Stimulated activated CD4-positive, alpha-beta T cell treated with anti-CD3 and anti-CD28 coated beads, TNF-alpha, amount 100 ng/mL, for 4 hours (primary cell): ENCODE data around the gene GALM.

Experiments used
- DNase-seq, 3 experiments: peaks; one replicate each; pipeline ENCODE4 v3.0.0-alpha.2; 2020; ENCODE audit warnings: low read depth in 3 of 3

Gene GALM

GRCh38 chr2:38649176-38649728 is 16.7 kb upstream of the GALM start:
- DNase-seq: no peak

- DNase-seq: no peak
Observed at GRCh38 chr2:38650012-38650411, 15.9 kb upstream of the GALM start.

GRCh38 chr2:38650717-38651116 is 15.2 kb upstream of the GALM start:
- no peak for DNase-seq

DNA sequence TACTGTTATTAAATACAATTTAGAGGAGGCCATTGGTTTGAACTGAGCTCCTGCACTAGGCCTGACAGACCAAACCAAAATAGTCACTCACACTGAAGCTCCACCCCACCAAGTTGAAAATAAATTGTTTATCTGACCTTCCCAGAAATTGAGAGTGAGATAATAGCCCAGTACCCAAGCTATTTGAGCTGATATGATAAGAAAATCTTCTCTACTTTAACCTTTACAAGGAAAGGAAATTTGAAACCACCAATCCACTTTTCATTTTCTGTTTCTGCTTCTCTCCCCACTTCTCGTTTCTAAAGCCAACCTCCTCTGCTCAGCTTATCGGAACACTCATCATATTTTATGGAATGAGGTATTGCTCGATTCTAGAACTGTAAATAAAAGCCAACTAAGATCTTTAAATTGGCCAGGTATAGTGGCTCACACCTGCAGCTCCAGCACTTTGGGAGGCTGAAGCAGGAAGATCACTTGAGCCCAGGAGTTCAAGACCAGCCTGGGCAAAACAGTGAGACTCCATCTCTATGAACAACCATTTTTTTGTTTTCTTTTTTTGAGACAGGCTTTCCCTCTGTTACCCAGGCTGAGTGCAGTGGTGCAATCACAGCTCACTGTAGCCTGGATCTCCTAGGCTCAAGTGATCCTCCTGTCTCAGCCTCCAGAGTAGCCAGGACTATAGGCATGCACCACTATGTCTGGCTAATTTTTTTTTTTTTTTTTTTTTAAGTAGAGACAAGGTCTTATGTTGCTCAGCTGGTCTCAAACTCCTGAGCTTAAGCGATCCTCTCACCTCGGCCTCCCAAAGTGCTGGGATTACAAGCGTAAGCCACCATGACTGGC is 13.3 kb upstream of the GALM start:
- DNase-seq: no peak

DNA sequence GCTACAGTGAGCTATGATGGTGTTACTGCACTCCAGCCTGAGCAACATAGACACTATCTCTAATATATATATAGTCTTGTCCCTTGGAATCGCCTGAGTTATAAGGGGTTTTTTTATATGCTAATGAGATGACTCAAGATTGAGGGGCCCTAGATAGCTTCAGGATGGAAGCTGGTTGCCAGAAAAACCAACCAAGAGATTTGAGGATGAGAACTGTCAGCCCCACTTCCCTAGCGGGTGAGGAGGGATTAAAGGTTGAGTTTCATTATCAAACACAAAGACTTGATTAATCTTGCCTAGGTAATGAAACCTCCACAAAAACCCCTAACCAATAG is 12.6 kb upstream of the GALM start:
- DNase-seq: no peak

- DNase-seq: peak; percentile 39 to 50 (median 45)
Observed at GRCh38 chr2:38653715-38654527, 12.0 kb upstream of the GALM start.

GRCh38 chr2:38654528-38655381 is 11.2 kb upstream of the GALM start:
- no peak for DNase-seq

DNA sequence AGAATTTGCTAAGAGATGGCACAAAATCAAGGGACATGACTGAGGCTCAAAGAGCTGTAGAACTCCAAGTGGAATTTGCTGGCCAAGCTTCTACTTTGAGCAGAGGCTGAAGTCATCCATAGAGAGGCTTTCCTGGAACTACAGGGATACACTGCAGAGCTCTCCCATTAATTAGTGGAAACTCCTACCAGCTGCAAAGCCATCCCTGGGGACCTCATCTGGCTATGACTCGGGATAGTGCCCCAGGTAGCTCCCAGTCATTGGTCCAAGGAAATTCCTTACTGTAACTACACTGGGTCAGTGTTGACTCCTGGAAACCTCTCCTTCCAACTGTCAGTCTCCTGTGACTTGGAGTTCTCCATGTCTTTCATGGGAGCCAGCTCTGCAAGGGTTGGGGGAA is 10.5 kb upstream of the GALM start:
- no peak for DNase-seq

DNA sequence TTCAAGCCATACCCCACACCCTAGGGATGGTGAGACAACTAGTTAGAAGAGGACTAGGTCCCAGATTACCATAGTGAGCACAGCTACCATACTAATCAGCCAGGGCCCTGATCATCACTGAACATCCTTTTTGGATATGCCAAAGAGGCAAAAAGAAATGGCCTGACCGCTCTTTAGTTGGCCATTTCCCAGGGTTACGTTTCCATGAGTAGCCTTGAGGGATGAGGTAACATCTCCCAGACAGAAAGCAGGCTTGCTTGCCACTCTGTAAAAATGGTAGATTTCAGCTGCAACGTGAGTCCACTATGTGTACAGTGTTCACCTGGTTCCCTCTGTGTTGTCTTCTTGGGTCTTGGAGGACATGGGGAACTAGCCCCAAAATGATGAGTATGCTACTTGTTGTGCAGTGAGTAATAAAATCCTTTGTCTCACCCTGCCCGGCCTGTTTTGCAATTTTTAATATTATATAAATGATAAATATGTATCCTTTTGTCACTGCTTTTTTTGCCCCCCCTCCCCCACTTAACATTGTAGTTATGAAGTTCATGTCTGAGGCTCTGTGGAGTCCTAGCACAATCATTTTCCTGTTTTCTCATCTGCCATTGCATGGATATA is 8.9 kb upstream of the GALM start:
- DNase-seq: no peak

GRCh38 chr2:38658613-38659012 is 7.3 kb upstream of the GALM start:
- no peak for DNase-seq

DNA sequence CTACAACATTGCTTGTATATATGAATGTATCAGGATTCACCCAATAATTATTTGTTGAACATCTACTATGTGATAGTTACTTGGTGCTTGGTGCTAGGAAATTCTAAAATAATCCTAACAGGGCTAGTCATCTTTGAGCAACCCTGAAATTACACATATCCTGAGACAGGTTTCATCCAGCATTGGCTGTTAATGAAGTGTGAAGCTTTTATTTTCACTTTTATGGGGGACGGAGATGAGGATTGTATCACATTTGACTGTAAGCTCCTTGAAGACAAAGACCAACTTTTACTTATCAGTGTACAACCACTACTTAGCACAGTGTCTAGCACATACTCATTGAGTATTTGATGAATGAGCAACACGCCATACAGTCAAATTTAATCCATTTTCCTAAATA is 6.8 kb upstream of the GALM start:
- no peak for DNase-seq

DNA sequence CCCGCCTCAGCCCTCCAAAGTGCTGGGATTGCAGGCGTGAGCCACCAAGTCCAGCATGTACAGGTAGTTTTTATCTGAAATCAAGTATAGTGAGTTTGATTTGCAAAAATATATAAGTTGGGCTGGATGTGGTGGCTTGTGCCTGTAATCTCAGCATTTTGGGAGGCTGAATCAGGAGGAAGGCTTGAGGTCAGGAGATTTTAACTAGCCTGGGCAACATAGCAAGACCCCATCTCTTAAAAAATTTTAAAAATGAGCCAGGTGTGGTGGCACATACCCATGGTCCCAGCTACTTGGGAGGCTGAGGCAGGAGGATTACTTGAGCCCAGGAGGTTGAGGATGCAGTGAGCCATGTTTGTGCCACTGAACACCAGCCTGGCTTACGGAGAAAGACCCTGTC is 5.6 kb upstream of the GALM start:
- DNase-seq: no peak

- no peak for DNase-seq
Observed at GRCh38 chr2:38661306-38661705, 4.6 kb upstream of the GALM start.

- no peak for DNase-seq
Observed at GRCh38 chr2:38666556-38666910, 619 bp downstream of the GALM start.

GRCh38 chr2:38668092-38668491 is 2.2 kb downstream of the GALM start:
- no peak for DNase-seq

GRCh38 chr2:38668779-38669479 is 3.0 kb downstream of the GALM start:
- DNase-seq: no peak

DNA sequence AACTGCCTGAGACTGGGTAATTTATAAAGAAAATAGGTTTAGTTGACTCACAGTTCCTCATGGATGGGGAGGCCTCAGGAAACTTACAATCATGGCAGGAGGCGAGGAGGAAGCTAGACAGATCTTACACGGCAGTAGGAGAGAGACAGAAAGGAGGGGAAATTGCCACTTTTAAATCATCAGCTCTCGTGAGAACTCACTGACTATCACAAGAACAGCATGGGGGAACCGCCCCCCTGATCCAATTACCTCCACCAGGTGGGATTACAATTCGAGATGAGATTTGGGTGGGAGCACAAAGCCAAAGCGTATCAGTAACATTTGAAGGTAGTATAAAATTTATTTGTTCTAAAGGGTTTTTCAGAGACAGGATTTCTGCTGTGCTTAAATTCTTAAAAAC is 5.4 kb downstream of the GALM start:
- DNase-seq: no peak

DNA sequence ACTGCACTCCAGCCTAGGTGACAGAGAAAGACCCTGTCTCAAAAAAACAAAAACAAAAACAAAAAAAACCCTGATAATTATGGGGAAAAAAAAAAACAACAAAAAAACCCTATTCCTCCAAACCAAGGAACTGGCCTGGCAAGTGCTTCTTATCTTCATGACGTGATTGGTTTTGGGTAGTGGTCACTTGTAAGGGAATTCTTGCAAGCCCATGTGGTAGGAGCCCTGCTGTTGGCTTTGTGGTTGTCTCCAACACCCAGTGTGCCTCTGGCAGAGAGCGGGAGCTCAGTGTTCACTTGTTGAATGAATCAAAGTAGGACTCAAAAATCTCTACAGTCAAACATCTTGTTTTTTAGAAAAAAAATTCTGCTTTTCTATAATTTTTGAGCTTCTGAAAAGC is 6.0 kb downstream of the GALM start:
- DNase-seq: no peak

DNA sequence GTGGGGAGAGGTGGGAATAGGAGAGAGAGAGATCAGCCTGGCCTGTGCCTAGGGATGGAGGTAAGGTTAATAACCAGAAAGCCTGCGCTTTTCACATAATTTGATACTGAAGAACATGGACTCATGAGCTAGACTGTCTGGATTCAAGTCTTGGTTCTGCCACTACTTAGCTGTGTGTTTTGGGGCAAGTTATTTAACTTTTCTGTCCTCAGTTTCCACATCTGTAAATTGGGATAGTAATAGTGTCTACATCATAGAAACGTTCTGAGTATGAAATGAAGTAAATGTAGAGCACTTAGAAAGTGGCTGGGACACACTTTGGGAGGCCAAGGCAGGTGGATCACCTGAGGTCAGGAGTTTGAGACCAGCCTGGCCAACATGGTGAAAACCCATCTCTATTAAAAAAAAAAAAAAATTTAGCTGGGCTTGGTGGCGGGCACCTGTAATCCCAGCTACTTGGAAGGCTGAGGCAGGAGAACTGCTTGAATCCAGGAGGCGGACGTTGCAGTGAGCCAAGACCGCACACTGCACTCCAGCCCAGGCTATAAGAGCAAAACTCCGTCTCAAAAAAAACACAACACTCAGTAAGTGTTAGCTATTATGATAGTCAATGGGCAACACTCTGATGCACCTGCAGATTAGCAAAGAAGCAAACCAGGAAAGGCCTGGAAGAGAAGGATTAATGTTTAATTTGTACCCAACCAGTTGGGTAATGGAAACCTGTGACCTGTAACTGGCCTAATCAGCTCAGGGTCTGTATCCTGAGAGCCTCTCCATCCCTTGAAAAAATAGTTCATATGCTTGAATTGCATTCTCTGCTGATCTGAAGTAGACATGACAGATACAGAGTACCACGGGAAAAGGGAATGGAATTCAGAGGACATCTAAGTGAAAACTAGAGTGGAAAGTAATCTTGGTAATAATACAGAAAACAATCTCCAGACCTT is 6.8 kb downstream of the GALM start:
- DNase-seq: no peak

- no peak for DNase-seq
Observed at GRCh38 chr2:38676681-38677080, 10.8 kb downstream of the GALM start.
